ENCODE measurements around the gene PRDM12.

The PRDM12 gene

DNA sequence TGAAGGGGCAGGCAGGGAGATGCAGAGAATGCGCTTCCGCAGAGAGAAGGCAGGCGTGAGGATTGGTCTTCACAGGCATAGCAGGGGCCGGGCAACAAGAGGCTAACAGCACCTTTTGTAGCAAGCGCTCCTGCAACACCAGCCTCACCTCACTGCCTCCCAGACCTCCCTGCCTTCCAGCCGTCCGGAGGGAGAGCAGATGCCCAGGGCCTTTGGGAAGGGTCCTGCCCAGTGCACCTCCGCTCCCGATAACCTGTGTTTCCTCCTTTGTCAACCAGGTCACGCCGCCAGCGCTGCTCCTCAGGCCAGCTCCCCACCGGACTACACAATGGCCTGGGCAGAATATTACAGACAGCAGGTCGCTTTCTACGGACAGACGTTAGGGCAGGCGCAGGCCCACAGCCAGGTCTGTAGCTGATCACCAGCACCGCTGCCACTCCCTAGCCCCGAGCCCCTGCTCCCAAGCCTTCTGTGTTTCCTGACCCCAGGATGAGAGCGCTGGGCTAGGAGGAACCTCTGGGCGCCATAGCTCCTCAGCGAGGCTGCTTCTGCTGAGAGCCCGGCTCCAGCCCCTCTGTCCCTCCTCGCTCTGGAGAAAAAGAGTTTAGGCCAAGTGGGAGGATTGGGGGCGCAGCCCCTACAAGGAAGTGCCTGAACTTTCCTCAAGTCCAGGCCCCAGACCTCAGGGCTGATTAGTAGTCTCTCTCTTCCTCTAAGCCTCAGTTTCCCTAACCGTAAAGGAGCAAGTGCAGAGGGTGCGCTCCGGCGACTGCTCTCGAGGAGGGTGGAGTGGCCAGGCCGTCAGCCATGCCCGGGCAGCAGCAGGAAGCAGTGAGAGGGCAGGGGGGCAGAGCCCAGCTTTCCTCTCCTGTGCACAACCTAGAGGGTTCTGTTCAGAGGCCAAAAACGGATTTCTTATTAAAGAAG is 28.4 kb upstream of the PRDM12 start:
- no peak for DNase-seq (ENCODE audit: low read depth in 2 of 3, low spot score in 2 of 3)

DNA sequence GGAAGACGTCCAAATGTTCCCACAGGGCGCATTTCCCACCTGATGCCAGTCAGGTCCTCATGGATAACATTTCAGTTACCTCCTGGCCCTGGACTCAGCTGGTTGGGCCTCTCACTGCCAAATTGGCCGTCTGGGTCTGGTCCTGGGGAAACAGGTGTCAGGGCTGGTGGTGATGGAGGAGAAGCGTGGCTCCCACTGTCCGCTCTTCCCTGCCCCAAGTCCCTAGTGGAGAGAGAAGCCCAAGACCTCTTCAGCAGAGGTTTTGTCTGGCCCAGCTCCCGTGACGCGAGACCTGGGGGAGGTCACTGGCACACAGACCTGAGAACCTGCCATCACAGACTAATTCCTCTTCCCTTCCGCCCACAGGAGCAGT is 27.8 kb upstream of the PRDM12 start:
- DNase-seq (ENCODE audit: low read depth in 2 of 3, low spot score in 2 of 3): no peak

DNA sequence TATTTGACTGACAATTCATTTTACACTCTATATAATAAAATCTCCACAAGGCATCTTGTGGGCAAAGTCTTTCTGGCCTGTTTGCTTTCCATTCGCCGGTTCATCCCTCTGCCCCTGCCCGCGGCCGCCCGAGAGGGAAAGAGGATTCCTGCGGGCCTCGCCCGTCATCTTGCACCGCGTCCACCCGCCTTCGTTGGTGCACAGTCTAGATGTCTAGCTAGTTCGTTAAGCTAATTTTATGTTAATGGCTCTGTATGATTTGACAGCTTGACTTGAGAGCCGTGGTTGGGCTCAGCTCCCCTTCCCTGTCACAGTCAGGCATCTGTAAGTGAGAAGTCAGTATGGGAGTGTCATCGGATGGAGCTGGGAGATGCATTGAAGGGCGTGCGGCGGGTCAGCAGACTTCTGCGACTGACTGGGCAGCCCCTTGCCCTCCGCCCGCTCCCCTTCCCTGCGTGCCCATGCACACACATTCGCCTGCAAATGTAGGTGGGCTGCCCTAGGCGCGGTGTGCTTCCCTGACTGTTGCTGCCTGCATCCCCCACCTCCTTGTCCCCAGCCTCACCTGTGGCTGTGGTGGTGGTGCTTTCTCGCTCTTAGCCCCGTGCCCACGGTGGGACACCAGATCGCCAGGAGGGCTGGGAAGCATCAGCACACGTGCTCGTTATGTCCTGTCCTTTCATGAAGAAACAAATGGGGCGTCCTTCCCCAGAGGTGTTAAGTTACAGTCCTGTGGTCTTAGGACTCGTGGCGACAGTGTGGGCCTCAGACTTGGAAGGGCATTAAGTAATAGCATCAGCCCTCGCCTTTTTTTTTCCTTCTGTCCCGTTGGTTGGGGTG is 25.9 kb upstream of the PRDM12 start:
- DNase-seq (ENCODE audit: low read depth in 2 of 3, low spot score in 2 of 3): no peak

DNA sequence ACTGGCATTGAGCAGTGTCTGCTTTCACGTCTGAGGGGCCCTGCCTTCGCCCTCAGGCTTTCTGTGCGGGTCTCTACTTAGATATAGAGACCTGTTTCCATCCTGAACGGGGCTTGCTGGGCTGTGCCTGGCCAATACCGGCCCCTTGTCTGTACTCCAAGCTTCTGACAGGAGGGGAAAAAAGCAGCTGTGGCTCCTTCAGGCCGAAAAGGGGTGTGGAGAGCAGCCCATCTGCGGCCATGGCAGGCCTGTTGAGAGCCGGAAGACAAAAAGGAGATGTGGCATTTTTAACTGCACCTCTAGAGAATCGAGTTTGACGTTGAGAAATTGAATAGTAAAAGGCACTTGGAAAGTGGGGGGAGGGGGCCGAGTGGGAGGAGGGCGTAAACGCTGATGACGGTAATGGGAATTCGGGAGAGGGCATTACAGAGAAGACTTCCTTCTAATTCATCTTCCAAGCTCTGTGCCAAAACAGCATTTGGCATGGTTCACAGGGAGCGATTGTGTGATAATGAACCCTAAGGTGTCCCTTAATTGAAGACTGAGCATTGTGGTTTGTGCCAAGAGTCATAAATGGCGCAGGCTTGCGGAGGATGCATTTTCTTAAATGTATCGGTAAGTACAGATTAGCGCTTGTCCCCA is 25.1 kb upstream of the PRDM12 start:
- DNase-seq (ENCODE audit: low read depth in 2 of 3, low spot score in 2 of 3): no peak

DNA sequence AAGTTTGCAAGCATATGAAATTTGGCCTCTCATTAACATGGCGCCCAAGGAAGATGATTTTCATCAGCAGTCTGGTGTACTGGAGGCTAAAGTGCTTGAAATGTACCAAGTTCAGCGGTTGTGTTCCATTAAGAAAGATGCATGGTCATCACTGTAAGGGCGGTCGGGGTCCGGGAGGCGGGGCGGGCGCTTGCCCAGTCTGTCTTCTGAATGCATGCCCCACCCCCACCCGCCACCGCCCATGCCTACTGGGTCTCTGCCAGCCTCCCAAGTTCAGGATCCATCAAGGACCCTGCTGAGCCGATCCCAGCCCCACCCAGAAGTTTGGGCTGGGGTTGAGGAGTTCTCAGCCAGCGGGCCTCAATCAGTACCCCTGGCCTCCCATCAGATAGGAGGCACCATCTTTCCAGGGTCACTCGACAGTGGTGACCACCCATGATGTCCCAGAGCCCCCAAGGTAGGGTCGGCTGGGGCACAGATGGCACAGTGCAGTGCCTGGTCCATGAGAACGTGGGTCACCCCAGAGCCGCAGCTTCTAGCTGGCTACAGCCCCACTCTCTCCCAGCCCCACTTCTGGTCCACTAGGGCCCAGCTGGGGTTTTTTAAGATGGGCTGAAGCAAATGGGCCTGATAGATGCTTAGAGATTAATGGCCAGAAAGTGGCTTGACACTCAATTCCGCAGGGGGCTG is 24.4 kb upstream of the PRDM12 start:
- DNase-seq (ENCODE audit: low read depth in 2 of 3, low spot score in 2 of 3): no peak

DNA sequence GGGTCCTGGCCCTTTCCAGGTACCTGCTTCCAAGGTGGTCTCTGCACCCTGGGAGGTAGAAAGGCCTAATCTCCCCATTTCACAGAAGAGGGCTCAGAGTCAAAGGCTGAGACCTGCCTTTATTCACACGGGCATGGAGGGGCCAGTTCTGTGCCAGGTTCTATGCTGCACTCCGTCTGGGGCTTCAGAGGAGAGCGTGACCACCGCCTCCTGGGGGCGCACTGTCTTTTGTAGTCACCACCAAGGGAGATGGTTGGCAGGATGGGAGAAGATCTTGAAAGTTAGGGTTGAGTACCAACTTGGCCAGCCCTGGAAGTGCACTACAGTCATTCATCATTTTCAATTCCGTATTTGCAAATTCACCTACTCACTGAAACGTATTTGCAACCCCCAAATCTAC is 23.7 kb upstream of the PRDM12 start:
- DNase-seq (ENCODE audit: low read depth in 2 of 3, low spot score in 2 of 3): no peak

DNA sequence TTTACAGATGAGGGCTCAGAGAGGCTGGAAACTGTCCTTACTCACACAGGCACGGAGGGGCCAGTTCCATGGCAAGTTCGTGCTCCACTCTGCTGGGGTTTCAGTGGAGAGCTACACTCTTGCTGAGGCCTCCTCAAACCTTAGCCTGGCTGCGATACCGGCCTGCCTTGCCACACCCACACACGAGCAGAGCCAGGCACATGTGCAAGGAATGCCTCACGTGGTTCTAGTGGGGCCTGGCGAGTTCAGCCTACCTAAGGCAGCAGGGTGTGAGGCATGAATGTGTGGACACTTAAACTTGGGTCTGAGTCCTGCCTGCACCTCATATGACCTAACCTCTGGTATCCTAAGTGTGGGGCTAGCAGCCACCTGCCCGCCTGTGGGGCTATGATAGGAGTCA is 21.5 kb upstream of the PRDM12 start:
- DNase-seq (ENCODE audit: low read depth in 2 of 3, low spot score in 2 of 3): no peak

DNA sequence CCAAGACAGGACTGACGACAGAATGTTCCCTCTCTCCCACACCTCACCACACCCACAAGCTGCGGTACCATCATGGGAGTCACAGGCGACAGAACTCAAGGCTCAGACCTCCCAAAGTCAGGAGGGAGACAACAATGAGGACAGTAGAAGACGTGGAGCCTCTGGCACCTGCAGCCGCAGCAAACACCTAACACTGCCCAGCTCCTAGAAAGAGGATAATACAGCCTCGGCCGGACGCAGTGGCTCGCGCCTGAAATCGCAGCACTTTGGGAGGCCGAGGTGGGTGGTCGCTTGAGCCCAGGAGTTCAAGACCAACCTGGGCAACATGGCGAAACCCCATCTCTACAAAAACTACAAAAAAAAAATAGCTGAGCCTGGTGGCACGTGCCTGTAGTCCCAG is 13.2 kb upstream of the PRDM12 start:
- no peak for DNase-seq (ENCODE audit: low read depth in 2 of 3, low spot score in 2 of 3)

DNA sequence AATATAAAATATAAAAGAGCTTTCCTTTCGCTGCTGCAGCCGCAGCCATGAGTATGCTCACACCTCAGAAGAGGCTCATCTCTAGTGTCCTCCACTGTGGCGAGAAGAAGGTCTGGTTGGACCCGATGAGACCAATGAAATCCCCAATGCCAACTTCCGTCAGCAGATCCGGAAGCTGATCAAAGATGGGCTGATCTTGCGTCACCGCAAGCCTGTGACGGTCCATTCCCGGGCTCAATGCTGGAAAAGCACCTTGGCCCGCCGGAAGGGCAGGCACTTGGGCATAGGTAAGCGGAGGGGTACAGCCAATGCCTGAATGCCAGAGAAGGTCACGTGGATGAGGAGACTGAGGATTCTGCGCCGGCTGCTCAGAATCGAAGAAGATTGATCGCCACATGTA is 12.6 kb upstream of the PRDM12 start:
- no peak for DNase-seq (ENCODE audit: low read depth in 2 of 3, low spot score in 2 of 3)

DNA sequence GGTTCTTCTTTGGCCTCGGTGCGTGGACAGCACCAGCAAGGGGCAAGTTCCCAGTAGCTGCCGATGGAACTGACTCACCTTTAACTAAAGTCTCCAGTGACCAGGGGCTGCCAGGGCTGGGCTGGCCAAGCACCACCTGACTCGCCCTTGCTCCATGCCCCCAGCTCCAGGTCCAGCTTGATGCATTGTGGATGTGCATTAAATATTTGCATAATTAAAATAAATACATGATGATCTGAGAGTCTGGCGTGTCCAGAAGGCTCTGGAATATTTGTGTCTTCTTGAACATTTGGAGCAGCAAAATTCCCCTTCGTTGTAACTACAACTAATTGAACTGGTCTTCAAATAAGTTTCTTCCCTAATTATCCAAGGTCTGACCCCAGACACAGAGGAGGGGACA is 9.5 kb upstream of the PRDM12 start:
- DNase-seq (ENCODE audit: low read depth in 2 of 3, low spot score in 2 of 3): no peak

DNA sequence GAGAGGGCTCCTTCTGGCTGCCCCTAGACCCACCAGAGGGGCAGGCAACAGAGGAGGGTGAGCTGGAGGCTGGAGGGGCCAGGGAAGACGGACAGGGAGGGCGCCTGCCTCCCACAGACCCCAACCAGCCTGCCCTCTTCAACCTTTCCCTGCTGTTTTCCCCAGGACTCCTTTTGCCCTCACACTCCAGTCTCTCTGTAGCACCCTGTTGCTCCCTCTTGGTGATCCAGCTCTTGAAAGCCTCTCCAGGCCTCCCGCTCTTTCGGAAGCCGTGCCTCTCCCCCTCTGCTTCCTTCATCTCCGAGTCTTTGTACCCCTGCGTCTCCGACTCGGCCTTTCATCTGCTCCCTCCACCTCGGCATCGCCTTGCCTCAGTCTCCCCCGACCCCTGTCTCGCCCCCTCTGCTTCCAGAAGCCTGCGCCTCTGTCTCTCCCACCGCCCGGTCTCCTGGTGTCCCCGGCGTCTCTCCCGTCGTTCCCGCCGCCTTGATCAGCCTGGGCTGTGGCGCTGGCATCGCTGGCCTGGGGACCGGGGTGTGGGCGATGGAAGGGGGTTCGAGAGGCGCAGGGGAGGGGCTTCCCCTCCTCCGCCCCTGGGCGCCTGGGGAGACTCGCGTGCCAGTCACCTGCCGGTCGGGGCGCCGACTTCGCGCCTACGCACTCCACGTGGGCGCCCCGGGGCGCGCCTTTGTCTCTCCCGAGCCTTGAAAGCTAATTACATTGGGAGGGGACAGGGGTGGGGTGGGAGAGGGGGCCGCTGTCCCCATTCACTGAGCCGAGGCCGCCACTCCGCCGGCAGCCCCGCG is 5.3 kb upstream of the PRDM12 start:
- DNase-seq (ENCODE audit: low read depth in 2 of 3, low spot score in 2 of 3): no peak

DNA sequence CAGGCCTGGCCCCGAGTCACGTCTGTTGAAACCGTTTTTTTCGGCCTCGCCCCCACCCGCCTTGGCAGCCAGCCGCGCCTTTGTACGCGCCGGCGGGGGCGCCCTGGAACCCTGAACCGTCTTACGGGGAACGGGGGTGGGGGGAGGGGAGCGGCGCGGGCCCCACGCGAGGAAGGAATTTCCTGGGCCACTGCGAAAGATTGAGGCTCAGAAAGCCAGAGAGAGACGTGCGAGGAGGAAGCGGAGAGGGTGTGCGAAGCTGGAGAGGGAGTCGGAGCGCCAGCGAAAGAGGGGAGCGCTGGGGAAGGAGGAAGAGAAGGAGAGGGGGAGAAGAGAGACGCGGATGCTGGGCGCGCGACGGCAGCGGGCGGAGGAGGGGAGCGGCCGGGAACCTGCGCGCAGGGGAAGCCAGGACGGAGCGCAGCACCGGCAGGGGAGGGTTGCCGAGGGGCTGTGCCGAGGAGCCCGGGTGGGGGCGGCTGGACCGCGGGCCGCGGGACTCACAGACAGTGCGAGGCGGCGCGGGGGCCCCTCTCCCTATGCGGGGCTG is 4.6 kb upstream of the PRDM12 start:
- DNase-seq (ENCODE audit: low read depth in 2 of 3, low spot score in 2 of 3): no peak

DNA sequence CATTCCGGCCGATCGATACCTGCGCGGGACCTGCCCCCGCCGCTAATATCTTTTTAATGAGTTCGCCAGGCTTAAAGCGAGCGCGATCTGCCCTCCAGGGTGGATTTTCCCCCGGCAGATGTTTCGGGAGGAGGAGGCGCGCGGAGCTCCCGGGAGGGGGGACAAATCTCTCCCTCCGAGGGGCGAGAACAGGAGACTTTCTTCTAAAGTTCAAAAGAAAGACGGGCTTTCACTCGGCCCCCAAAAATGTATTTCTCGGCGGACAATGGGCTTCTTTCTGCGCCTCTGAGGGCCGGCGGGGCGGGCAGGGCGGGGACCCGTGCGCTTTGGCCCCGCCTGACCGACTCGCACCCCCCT is 4.1 kb upstream of the PRDM12 start:
- no peak for DNase-seq (ENCODE audit: low read depth in 2 of 3, low spot score in 2 of 3)

DNA sequence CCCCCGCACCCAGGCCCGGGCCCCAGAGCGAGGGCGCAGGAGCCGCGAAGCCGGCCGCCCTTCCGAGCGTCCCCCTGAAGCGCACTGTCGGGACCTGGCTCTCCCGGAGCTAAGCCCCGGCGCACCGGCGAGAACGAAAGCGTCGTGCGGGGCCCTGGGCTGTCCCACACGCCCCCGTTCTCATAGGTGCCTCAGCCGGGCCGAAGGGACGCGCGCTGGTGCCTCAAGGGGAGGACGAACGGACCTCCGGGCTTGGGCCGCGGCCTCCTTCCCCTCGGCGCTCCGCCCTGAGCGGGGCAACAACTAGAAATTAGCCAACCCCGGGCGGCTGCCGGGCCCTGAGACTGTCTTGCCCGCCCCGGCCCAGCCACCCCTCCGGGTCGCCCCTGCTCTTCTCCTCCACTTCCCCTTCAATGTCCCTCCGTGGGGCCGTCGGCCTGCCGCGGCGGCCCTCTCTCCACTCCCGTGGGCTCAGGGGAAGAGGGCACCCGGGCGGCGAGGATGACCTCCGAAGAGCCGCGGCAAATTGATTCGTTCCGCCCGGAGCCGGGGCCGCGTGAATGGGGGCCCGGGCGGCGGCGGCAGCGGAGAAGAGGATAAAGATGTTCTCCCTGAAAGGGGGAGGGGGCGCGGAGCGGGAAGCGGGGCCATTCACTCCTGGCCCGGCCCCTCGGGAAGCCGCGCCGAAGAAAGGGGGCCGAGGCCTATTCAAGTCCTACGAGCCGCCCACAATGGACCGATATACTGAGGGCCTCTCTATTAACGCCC is 3.5 kb upstream of the PRDM12 start:
- no peak for DNase-seq (ENCODE audit: low read depth in 2 of 3, low spot score in 2 of 3)

DNA sequence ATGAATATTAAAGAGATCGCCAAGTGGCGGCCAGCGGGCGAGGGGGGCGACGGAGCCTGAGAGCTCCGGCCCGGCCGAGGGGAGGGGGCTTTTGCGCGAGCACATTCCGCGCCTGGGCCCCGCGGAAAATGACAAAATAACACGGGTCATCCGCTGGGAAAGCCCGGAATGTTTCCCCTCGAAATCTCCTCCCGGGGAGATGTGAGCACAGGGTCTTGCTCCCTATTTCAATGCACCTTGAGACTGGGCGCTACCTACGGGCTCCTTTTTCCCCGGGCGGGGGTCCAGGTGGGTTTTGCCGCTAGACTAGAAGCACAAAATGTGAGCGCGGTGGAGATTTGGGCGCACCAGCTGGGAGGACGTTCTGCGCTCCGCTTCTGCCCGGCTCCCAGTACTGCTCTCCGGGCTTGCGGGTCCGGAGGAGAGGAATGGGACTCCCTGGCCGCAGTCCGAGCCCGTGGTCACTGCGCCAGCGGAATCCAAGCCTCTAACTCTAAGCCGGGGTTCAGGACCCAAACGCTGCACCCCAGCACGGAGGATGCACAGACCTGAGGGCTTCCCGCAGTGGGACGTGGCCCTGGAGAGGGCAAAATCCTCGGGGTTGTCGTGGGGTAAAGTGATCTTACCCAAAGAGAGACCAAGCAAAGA is 2.8 kb upstream of the PRDM12 start:
- no peak for DNase-seq (ENCODE audit: low read depth in 2 of 3, low spot score in 2 of 3)

DNA sequence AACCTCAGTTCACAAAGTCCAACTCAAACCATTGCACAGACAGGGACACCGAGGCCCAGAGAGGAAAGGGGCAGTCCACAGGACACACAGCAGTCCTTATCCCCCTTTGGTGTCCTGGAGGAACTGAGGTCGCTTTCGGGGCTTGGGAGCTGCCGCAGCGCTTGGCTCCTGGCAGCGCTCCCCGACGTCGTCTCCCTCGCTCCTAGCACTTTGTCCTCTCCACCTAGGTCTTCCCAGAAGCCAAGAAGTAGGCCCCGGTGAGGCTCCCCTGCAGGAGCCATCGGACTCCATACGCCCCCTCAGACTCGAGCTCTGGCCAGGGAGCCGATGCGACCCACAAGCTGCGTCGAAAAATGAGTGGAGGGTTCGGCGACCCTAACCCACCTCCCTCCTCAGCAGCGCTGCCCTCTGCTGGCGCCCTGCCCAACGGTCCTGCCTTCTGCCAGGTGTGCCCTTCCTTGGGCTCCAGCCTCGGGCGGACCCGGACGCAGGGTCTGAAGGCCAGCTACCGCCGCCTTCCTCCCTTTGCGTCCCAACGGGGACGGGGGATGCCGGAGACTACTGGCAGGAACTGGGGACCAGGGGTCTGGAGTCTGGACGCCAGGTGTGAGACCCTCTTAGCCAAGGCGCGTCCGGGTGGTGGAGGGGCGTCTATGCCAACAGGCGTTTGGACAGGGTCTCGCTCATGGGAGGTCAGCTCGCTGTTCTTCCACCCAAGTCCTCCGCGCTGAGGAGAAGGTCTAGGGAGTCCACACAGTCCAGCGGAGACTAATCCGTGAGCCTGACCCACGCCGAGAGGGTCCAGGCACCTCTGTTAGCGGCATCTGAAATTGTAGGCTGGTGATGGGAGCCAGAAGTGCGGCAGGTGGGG is 2.1 kb upstream of the PRDM12 start:
- DNase-seq (ENCODE audit: low read depth in 2 of 3, low spot score in 2 of 3): no peak

DNA sequence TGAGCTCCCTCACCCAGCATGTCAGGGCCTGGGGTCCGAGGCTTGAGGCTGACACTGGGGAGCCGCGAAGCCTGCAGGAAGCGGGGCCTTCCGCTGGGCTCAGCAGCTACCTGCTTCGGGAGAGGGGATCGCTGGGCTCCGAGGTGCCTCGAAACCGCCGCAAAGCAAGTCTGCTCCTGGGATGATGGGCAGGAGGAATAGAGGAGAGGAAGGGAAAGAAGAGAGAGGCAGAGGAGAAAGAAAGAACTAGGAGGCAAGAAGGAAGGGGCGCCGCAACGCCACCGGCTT is 1.5 kb upstream of the PRDM12 start:
- no peak for DNase-seq (ENCODE audit: low read depth in 2 of 3, low spot score in 2 of 3)

DNA sequence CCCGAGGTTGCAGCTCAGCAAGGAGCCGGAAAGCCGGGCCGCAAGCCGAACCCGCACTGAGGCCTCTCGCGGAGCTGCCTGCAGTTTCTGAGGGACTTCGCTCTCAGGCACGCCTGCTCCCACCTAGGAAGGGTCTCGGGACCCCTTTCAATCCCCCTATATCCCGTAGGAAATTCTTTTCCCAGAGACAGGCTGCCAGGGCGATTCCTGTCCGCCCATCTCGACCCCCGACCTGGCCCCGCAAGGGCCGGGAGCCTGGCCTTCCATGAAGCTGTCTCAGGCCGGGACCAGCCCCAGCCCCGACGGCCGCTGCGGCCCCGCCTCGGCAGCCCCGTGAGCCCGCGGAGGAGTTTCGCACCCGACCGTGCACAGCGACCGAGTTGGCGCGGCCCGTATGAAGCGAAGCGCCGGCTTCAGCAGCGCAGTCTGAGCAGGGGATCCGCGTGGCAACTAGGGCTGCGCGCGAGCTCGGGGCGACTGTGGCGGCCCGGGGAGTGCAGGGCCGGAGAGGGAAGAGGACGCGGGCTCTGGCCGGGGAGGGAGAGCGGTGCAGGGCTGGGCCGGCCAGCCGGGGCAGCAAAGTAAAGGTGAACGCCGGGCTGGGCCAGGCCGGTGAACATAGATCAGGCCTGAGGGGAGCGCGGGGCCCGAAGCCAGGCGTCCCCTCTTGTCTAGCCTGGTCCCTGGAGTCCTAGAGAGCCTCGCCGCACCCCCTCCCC is 977 bp upstream of the PRDM12 start:
- DNase-seq (ENCODE audit: low read depth in 2 of 3, low spot score in 2 of 3): no peak

Measured in activated CD8-positive, alpha-beta memory T cell treated with anti-CD3 and anti-CD28 coated beads for 48 hours (primary cell).